GM23248 (cell line): ENCODE measurements around the gene PGA5. TPM values are rescaled to one million over a fixed set of nuclear protein-coding genes. Genes with fewer than 3 reads are reported as not detected.
A peak's percentile ranks its signal among the peaks of the same experiment; 100 is the strongest.

Experiments
- DNase-seq: peaks from one replicate; pipeline ENCODE4 v3.0.0-alpha.2; 2015
- H2AFZ ChIP-seq: fragments of 200-600 bp; sonication (generic); 2 replicates; pipeline ENCODE4 v1.6.1; 2016; ENCODE audit warnings: antibody characterized with exemption
- H3F3A ChIP-seq: fragments of 200-600 bp; sonication (generic); 2 replicates; pipeline ENCODE4 v1.6.1; 2016; ENCODE audit warnings: mild to moderate bottlenecking, antibody characterized with exemption, mixed run types; ENCODE audit not compliant: insufficient read depth
- H3K27ac ChIP-seq: fragments of 200-600 bp; sonication (generic); 2 replicates; pipeline ENCODE4 v1.5.1; 2016; ENCODE audit warnings: mild to moderate bottlenecking
- H3K27me3 ChIP-seq: fragments of 200-600 bp; sonication (generic); replicated peaks from 2 replicates; pipeline ENCODE4 v1.6.1; 2016; ENCODE audit warnings: mild to moderate bottlenecking; ENCODE audit not compliant: insufficient read depth
- H3K36me3 ChIP-seq: fragments of 200-600 bp; sonication (generic); 2 replicates; pipeline ENCODE4 v1.6.1; 2016; ENCODE audit warnings: low read depth, mild to moderate bottlenecking
- H3K4me1 ChIP-seq: fragments of 200-600 bp; sonication (generic); 2 replicates; pipeline ENCODE4 v1.6.1; 2016; ENCODE audit warnings: mild to moderate bottlenecking; ENCODE audit not compliant: insufficient read depth
- H3K4me2 ChIP-seq: fragments of 200-600 bp; sonication (generic); one replicate; pipeline ENCODE4 v1.6.1; 2016; ENCODE audit warnings: mild to moderate bottlenecking; ENCODE audit not compliant: unreplicated experiment
- H3K4me3 ChIP-seq: fragments of 200-600 bp; sonication (generic); 2 replicates; pipeline ENCODE4 v1.5.1; 2016; ENCODE audit warnings: mild to moderate bottlenecking
- H3K79me2 ChIP-seq: fragments of 200-600 bp; sonication (generic); 2 replicates; pipeline ENCODE4 v1.6.1; 2016; ENCODE audit warnings: mild to moderate bottlenecking; ENCODE audit not compliant: insufficient read depth
- H3K9ac ChIP-seq: fragments of 200-600 bp; sonication (generic); 2 replicates; pipeline ENCODE4 v1.6.1; 2016; ENCODE audit warnings: mild to moderate bottlenecking
- H3K9me2 ChIP-seq: fragments of 200-600 bp; sonication (generic); 2 replicates; pipeline ENCODE4 v1.6.1; 2016; ENCODE audit warnings: mixed run types, mild to moderate bottlenecking, moderate library complexity; ENCODE audit not compliant: insufficient read depth
- H3K9me3 ChIP-seq: fragments of 200-600 bp; sonication (generic); one replicate; pipeline ENCODE4 v1.6.1; 2017; ENCODE audit warnings: low read depth
- H4K20me1 ChIP-seq: fragments of 200-600 bp; sonication (generic); 2 replicates; pipeline ENCODE4 v1.6.0; 2016; ENCODE audit not compliant: insufficient read depth
- EZH2 ChIP-seq: fragments of 200-600 bp; sonication (generic); IDR thresholded peaks from 2 replicates; pipeline ENCODE4 v1.6.1; 2018; ENCODE audit warnings: antibody characterized with exemption, mild to moderate bottlenecking; ENCODE audit not compliant: insufficient read depth, poor library complexity, severe bottlenecking
- EZH2phosphoT487 ChIP-seq: fragments of 200-600 bp; sonication (generic); IDR thresholded peaks from 2 replicates; pipeline ENCODE4 v1.6.1; 2018; ENCODE audit warnings: antibody characterized with exemption, moderate library complexity, mild to moderate bottlenecking, low read depth; ENCODE audit not compliant: insufficient read depth
- WGBS, 2 experiments: methylation state at CpG; one replicate each; pipeline ENCODE4 v1.1.6; 2015 to 2017; ENCODE audit warnings: low lambda C conversion rate in 2 of 2, low coverage in 1 of 2; ENCODE audit errors: missing lambda C conversion rate in 2 of 2; 5-methylcytosine and 5-hydroxymethylcytosine counted together
- in situ Hi-C: fragments of 300-500 bp; cut with MboI; formaldehyde crosslinking; loops from 2 replicates; pipeline ENCODE4 v1.15.0; 2020
- polyA plus RNA-seq: library from polyadenylated mRNA; unstranded; fragments of >200 nt; fragmentation: Nextera tagmentation; extraction: Ambion mirVana; gene quantifications from 2 replicates; pipeline ENCODE4 v1.2.1, GENCODE V29; 2016
- total RNA-seq: library from RNA; depleted of rRNA; stranded (reverse); fragments of >200 nt; shearing (Covaris generic); gene quantifications from 2 replicates; pipeline ENCODE4 v1.2.3, GENCODE V29; 2014

PGA5 gene
- total and polyA plus RNA-seq, 2 experiments from 2014 or later = not detected

DNA sequence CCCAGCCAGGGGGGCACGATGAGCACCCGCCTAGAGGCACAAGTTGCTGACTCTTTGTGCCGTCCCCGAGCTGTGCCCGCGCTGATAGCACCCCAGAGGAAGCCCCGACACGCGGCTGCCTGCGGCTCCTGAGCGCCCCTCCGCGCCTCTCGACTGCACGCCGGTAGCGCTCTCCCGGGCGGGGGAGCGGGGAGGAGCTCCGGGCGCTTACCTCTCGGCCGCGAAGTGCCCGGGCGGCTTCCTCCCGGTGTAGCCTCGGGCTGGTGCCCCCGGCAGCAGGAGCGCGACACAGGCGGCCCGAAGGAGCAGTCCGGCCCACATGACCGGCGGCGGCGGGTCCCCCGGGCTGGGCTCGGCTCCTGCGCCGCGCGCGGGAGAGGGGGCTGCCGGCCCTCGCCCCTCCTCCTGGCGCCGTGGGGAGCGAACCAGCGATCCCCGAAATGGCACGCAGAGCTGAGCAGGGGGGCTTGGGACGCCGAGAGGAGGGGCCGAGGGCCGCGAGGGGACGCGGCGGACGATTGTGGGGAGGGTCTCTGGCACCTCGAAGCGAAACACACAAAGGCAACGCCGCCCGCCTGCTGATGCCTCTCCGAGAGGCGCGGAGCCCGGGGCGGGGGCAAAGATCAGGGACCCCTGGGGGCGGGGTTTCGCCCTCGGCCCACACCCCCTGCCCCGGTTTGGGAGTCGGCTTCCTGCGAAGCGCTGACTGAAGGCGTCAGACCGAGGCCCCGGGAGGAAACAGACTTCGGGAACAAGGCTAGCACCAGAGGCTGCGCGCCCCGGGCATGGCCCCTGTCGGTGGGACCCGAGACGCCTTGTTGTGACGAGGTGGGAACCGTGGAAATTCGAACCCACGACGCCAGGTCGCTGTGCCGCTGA is 54.0 kb downstream of the PGA5 start, which contains the start of gene VWCE:
Gene VWCE, minus strand, starts transcription at position 600 of the 879 bp plus-strand sequence. Its CDS starts 279 bp downstream, at position 321.
- Histone ChIP-seq H3K4me1 (peaks cover 28% of the 10 kb centered on the region), H3K79me2 (no peaks in the 10 kb centered on the region), H3K4me3 (peak within 1 kb of the TSS; percentile 68), H2AFZ (peak within 1 kb of the TSS; percentile 75), H3K27ac (no peak within 1 kb of the TSS), H4K20me1 (no peaks in the 10 kb centered on the region), H3K9ac (peak within 1 kb of the TSS; percentile 79), H3K9me2 (no peaks in the 10 kb centered on the region), H3F3A (peaks cover 40% of the 10 kb centered on the region), H3K9me3 (no peaks in the 10 kb centered on the region), H3K36me3 (peaks cover 13% of the 10 kb centered on the region; the same call in 1 of the 2 replicates), H3K27me3 (no peaks in the 10 kb centered on the region), H3K4me2 (peak within 1 kb of the TSS; percentile 88)
- WGBS, 2 experiments = 2 to 6% methylated on average over 54 to 82 of the region's 97 CpGs
- TF ChIP-seq EZH2phosphoT487 = no peak
- no peak for TF ChIP-seq EZH2
- peak; percentile 82 for DNase-seq
- in situ Hi-C loops = no loop called here

DNA sequence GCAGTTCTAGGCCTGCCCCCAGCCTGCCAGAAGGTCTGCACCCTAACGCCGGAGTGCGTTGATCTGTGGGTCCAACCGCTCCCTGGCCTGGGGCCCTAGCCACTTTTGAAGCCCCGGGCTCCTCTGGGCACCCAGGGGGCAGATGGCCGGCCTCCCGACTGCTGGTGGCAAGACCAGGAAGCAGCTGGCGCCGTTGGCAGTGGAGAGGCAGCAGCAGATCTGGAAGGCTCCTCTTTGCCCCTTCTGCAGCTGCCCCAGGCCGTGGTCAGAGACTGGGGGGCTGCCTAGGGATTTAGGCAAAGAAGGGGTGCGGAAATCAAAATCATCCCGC is 54.6 kb downstream of the PGA5 start:
- TF ChIP-seq EZH2phosphoT487 (no peak), EZH2 (no peak)
- Histone ChIP-seq H3K9me3 (no peaks in the 10 kb centered on the region), H2AFZ (no peak overlapping the region), H3K9me2 (no peaks in the 10 kb centered on the region), H3K27ac (no peak overlapping the region), H3F3A (peaks cover 46% of the 10 kb centered on the region), H3K4me3 (peak overlapping the region; percentile 68; the same call in 1 of the 2 replicates), H3K27me3 (no peaks in the 10 kb centered on the region), H3K4me2 (peak overlapping the region; percentile 88), H3K36me3 (peaks cover 18% of the 10 kb centered on the region), H4K20me1 (no peaks in the 10 kb centered on the region), H3K4me1 (peaks cover 28% of the 10 kb centered on the region), H3K9ac (no peak overlapping the region; the same call in 1 of the 2 replicates), H3K79me2 (no peaks in the 10 kb centered on the region)
- in situ Hi-C loops = no loop called here
- DNase-seq = peak; percentile 9
- WGBS, 2 experiments = 68 to 71% methylated on average over 11 to 12 of the region's 12 CpGs

DNA sequence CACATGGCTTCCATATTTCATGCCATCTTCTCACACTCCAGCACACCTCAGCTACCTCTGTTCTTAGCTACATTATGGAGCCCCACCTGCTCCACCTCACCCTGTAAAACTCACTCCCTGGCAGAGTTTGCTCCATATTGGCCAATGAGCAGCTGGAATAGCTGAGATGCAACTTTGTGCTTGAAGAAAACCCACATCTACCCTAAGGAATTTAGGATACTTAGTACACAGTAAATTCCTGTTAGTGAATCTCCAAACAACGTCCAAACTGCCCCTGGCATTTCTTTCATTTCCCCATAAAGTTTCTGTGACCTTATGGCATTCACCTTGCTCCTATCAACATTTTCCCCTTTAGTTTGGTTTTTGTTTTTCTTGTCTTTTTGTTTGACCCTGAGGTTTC is 56.4 kb downstream of the PGA5 start:
- DNase-seq = peak; percentile 69
- H3K36me3 ChIP-seq = peaks cover 35% of the 10 kb centered on the region
- WGBS, 2 experiments = 23 to 48% methylated on average over 1 of the region's 1 CpG
- H3K27ac ChIP-seq = peak overlapping the region; percentile 91
- no peaks in the 10 kb centered on the region for H3K9me2 ChIP-seq
- no peaks in the 10 kb centered on the region for H3K79me2 ChIP-seq
- no peak for TF ChIP-seq EZH2
- no peak for TF ChIP-seq EZH2phosphoT487
- peak overlapping the region; percentile 63 for H3K4me2 ChIP-seq
- peak overlapping the region; percentile 56 for H3K9ac ChIP-seq
- H2AFZ ChIP-seq = no peak overlapping the region
- H3K4me1 ChIP-seq = peaks cover 28% of the 10 kb centered on the region
- no peaks in the 10 kb centered on the region for H3K27me3 ChIP-seq
- no peaks in the 10 kb centered on the region for H3K9me3 ChIP-seq
- in situ Hi-C loops = no loop called here
- peaks cover 61% of the 10 kb centered on the region for H3F3A ChIP-seq
- no peaks in the 10 kb centered on the region for H4K20me1 ChIP-seq
- H3K4me3 ChIP-seq = no peak overlapping the region

DNA sequence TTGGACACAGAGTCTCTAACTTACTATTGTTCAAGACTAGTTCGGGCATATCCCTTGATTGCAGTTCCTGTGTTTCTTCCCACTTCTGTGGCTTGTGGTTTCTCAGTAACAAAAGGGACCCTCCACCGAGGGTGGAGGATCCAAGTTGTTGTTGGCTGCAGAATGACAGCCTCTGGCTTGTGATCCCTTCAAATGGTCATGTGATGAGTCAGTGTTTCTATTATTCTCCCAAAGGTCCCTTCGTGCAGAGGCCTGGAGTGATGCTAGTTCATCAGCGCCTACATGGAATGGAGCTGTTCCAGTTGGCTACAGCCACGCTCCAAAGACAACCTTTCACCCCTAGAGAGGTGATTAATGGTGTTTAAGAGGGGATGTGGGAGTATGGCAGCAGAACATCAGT is 56.8 kb downstream of the PGA5 start:
- Histone ChIP-seq H3K9me2 (no peaks in the 10 kb centered on the region), H2AFZ (no peak overlapping the region), H3K4me1 (peaks cover 28% of the 10 kb centered on the region), H3K27me3 (no peaks in the 10 kb centered on the region), H4K20me1 (no peaks in the 10 kb centered on the region), H3K36me3 (peaks cover 38% of the 10 kb centered on the region), H3F3A (peaks cover 61% of the 10 kb centered on the region), H3K9me3 (no peaks in the 10 kb centered on the region), H3K27ac (peak overlapping the region; percentile 91), H3K9ac (peak overlapping the region; percentile 56), H3K4me3 (no peak overlapping the region), H3K4me2 (peak overlapping the region; percentile 63), H3K79me2 (no peaks in the 10 kb centered on the region)
- no peak for TF ChIP-seq EZH2phosphoT487
- in situ Hi-C loops = no loop called here
- DNase-seq = peak; percentile 95
- 0 to 7% methylated on average over 5 of the region's 5 CpGs for WGBS, 2 experiments
